GM12892 (cell line): ENCODE results near the gene TRABD2B.

Source experiments
- POLR2A ChIP-seq: IDR thresholded peaks from 2 replicates; pipeline ENCODE4 v1.6.1; 2011; ENCODE audit warnings: low read depth, low read length, control low read depth
- POLR2AphosphoS5 ChIP-seq: IDR thresholded peaks from 2 replicates; pipeline ENCODE4 v1.6.1; 2011; ENCODE audit warnings: low read depth, low read length, control low read depth
- TAF1 ChIP-seq: IDR thresholded peaks from 2 replicates; pipeline ENCODE4 v1.6.1; 2011; ENCODE audit warnings: low read depth, mild to moderate bottlenecking, control low read depth, low read length, borderline replicate concordance

- TF ChIP-seq POLR2A (no peak), POLR2AphosphoS5 (no peak), TAF1 (no peak)
These were observed 224.9 kb downstream of the TRABD2B start for GRCh38 chr1:47772281-47772680.
